Measurements from ENCODE around the gene MROH7. TPM values are rescaled to one million over a fixed set of nuclear protein-coding genes. Genes with fewer than 3 reads are reported as not detected.

The MROH7 gene
- total RNA-seq, 4 donors from 2014 or later, result 5.7 to 25.2 (median 13.3) TPM

DNA sequence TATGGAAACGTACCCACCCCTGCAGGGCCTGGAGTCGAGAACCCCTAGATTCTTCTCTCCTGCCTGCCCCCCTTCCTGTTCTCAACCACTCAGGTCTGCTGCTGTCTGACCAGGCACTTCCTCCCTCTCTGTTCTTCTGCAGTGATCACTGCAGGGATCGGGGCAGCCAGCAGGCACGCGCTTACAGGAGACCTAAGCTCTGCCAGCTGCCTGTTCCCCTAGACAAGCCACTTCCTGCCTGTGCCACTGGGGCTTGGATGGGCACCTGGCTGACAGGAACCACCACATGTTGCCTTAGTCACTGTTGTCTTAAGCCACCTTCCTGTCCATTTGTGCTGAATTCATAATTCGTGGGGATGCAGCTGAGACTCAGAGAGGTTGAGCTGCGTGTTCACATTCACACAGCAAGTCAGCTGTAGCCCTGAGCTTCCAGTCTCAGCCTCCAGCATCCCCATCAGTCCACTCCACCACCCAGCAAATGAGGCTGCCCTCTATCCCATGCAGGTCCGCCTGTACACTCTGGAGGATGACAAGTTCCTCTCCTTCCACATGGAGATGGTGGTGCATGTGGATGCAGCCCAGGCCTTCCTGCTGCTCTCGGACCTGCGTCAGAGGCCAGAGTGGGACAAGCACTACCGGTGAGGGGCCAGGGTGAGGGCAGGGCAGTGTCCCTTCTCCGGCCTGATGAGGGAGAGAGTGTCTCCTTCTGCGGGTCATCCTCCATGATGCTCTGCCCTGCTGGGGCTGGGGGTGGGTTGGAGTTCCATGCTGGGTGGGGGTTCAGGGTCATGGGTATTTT lies 36.8 kb upstream of the MROH7 start:
- ATAC-seq, result no peak
- Histone ChIP-seq H3K27me3 (no peaks in the 10 kb centered on the region), H3K4me1 (no peaks in the 10 kb centered on the region), H3K27ac (no peak overlapping the region), H3K9me3 (no peaks in the 10 kb centered on the region), H3K4me3 (no peak overlapping the region), H3K36me3 (peaks cover 0 to 99% of the 10 kb centered on the region in 2 donors)
- WGBS, 2 donors (ENCODE audit: low coverage in 1 of 2), result 89% methylated on average over 4 of the region's 13 CpGs; no CpG with 5 or more reads in 1 of the 2 donors
- TF ChIP-seq POLR2A (IDR thresholded peaks at IDR 0.05), result no peak
- no peak for TF ChIP-seq POLR2AphosphoS5 (IDR thresholded peaks at IDR 0.05)
- TF ChIP-seq, protein P1, sequence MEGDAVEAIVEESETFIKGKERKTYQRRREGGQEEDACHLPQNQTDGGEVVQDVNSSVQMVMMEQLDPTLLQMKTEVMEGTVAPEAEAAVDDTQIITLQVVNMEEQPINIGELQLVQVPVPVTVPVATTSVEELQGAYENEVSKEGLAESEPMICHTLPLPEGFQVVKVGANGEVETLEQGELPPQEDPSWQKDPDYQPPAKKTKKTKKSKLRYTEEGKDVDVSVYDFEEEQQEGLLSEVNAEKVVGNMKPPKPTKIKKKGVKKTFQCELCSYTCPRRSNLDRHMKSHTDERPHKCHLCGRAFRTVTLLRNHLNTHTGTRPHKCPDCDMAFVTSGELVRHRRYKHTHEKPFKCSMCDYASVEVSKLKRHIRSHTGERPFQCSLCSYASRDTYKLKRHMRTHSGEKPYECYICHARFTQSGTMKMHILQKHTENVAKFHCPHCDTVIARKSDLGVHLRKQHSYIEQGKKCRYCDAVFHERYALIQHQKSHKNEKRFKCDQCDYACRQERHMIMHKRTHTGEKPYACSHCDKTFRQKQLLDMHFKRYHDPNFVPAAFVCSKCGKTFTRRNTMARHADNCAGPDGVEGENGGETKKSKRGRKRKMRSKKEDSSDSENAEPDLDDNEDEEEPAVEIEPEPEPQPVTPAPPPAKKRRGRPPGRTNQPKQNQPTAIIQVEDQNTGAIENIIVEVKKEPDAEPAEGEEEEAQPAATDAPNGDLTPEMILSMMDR (IDR thresholded peaks at IDR 0.05), result no peak
- no peak for TF ChIP-seq EP300 (IDR thresholded peaks at IDR 0.05)

DNA sequence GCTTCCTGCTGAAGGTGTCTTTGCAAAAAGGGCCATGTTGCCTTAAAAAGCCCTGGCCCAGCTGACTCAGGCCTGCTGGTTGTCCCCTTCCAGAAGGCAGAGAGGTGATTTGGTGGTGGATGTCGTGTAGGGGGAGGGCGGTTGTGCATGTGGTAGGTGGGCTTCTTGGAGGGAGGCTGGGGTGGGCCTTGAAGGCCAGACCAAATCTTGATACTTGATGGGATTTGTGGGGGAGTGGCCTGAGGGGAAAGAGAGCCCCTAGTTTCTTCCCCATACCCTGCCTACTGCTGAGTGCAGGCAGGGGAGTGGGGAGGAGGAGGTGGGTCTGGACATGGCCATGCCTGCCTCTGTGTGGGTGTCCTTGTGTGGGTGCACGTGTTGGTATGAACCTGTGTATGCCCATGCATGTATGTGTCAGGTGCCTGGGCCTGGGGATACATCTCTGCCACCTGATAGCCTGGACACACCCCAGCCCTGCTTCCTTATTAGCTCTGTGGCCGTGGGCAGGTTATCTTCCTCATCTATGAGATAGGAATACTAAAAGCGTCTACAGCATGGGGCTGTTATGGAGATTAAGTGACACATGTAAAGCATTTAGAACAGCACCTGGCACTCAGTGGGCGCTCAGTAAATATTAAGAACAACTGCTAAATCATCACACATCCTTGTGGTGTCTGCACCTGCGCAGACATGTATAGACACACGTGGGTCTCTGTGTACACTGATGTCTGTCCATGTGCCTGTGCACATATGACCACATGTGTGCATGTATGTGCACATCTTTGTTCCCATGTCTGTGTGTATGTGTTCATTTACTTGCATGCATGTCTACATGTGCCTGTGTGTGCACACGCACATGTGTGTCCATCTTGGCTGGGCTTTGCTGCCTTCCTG lies 35.2 kb upstream of the MROH7 start:
- H3K4me3 ChIP-seq, result no peak overlapping the region
- no peak for ATAC-seq
- TF ChIP-seq EP300 (IDR thresholded peaks at IDR 0.05) (no peak), POLR2A (IDR thresholded peaks at IDR 0.05) (no peak), POLR2AphosphoS5 (IDR thresholded peaks at IDR 0.05) (no peak)
- TF ChIP-seq, protein P1 (IDR thresholded peaks at IDR 0.05), result no peak
- H3K27me3 ChIP-seq, result no peaks in the 10 kb centered on the region
- H3K36me3 ChIP-seq, result peaks cover 0 to 95% of the 10 kb centered on the region in 2 donors
- H3K4me1 ChIP-seq, result no peaks in the 10 kb centered on the region
- H3K9me3 ChIP-seq, result no peaks in the 10 kb centered on the region
- 81 to 88% methylated on average over 4 to 5 of the region's 9 CpGs for WGBS, 2 donors (ENCODE audit: low coverage in 1 of 2)
- no peak overlapping the region for H3K27ac ChIP-seq

DNA sequence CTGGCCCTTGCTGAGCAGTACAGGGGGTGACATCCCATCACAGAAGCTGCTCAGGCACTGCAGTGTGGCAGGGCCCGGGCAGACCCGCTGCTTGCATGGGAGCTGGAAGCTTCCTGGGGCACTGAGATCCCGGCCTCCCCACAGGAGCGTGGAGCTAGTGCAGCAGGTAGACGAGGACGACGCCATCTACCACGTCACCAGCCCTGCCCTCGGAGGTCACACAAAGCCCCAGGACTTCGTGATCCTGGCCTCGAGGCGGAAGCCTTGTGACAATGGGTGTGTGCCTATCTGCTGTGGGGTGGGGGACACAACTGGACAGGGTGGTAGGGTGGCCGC lies 34.6 kb upstream of the MROH7 start:
- TF ChIP-seq, protein P1 (IDR thresholded peaks at IDR 0.05), result no peak
- TF ChIP-seq POLR2A (IDR thresholded peaks at IDR 0.05) (no peak), POLR2AphosphoS5 (IDR thresholded peaks at IDR 0.05) (no peak), EP300 (IDR thresholded peaks at IDR 0.05) (no peak)
- no peaks in the 10 kb centered on the region for H3K27me3 ChIP-seq
- no peaks in the 10 kb centered on the region for H3K4me1 ChIP-seq
- WGBS, 2 donors (ENCODE audit: low coverage in 1 of 2), result 100% methylated on average over 3 of the region's 13 CpGs; no CpG with 5 or more reads in 1 of the 2 donors
- H3K27ac ChIP-seq, result no peak overlapping the region
- H3K36me3 ChIP-seq, result peaks cover 0 to 88% of the 10 kb centered on the region in 2 donors
- no peak overlapping the region for H3K4me3 ChIP-seq
- ATAC-seq, result no peak
- no peaks in the 10 kb centered on the region for H3K9me3 ChIP-seq

DNA sequence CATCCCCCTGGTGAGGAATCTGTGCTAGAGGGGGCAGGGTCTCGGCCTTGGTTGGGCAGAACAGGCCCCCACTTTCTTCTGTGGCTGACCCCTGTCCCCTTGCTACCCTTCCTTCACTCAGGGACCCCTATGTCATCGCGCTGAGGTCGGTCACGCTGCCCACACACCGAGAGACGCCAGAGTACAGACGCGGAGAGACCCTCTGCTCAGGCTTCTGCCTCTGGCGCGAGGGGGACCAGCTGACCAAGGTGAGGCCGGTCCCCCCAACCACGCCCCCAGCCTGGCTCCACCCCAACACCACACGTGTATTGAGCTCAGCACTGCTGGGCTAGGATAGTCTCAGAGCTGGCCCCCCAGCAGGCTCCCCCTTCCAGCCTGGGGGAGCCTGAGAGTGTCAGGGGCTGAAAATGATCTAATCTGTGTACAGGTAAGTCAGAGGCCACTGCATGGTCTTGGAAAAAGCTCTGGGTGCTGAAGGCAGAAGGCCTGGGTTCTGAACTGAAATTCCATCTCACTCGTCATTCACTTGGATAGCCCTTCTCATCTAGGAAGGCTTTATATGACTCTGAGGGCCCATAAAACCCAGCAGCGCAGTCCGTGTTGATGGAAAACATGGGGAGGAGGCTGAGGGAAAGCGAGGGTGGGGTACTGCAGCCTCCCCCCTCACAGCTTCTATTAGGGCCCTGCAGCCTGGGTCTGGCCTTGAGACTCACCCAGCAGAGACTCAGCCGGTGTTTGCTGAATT lies 33.6 kb upstream of the MROH7 start:
- no CpG with 5 or more reads among the region's 19 CpGs for WGBS, 2 donors (ENCODE audit: low coverage in 1 of 2)
- no peak for ATAC-seq
- H3K36me3 ChIP-seq, result peaks cover 0 to 79% of the 10 kb centered on the region in 2 donors
- TF ChIP-seq, protein P1 (IDR thresholded peaks at IDR 0.05), result no peak
- TF ChIP-seq EP300 (IDR thresholded peaks at IDR 0.05), result no peak
- TF ChIP-seq POLR2A (IDR thresholded peaks at IDR 0.05), result no peak
- no peak for TF ChIP-seq POLR2AphosphoS5 (IDR thresholded peaks at IDR 0.05)
- no peaks in the 10 kb centered on the region for H3K9me3 ChIP-seq
- H3K4me3 ChIP-seq, result no peak overlapping the region
- H3K27ac ChIP-seq, result no peak overlapping the region
- H3K4me1 ChIP-seq, result no peaks in the 10 kb centered on the region
- no peaks in the 10 kb centered on the region for H3K27me3 ChIP-seq
